HepG2 (cell line): ENCODE measurements around the gene NOTUM. TPM values are rescaled to one million over a fixed set of nuclear protein-coding genes. Genes with fewer than 3 reads are reported as not detected.

Source experiments
- CAMTA2 ChIP-seq: sonication (generic); formaldehyde crosslinking; IDR thresholded peaks from 2 replicates; pipeline ENCODE4 v1.4.0; 2020; ENCODE audit warnings: mild to moderate bottlenecking, missing genetic modification reagents, borderline replicate concordance
- CENPT ChIP-seq: sonication (generic); formaldehyde crosslinking; IDR thresholded peaks from 2 replicates; pipeline ENCODE4 v1.8.0; 2022; ENCODE audit warnings: low read depth, mild to moderate bottlenecking, moderate library complexity, missing genetic modification reagents
- ERF ChIP-seq: IDR thresholded peaks from 2 replicates; pipeline ENCODE4 v1.6.1; 2018; ENCODE audit warnings: missing biosample characterization, missing genetic modification reagents
- KAT7 ChIP-seq: IDR thresholded peaks from 2 replicates; pipeline ENCODE4 v1.6.1; 2018; ENCODE audit warnings: borderline replicate concordance, missing compliant biosample characterization
- NBN ChIP-seq: fragments of 450-650 bp; conservative IDR thresholded peaks from 2 replicates; pipeline ENCODE4 v1.6.1; 2017
- RAD51 ChIP-seq: fragments of 450-650 bp; IDR thresholded peaks from 2 replicates; pipeline ENCODE4 v1.6.1; 2016; ENCODE audit warnings: borderline replicate concordance
- SALL2 ChIP-seq: sonication (generic); formaldehyde crosslinking; IDR thresholded peaks from 2 replicates; pipeline ENCODE4 v1.8.1; 2023; ENCODE audit warnings: mild to moderate bottlenecking, missing genetic modification reagents, inconsistent platforms
- SETDB1 ChIP-seq: sonication (generic); formaldehyde crosslinking; IDR thresholded peaks from 2 replicates; pipeline ENCODE4 v1.5.1; 2020; ENCODE audit warnings: missing genetic modification reagents, mild to moderate bottlenecking, borderline replicate concordance
- SNAI1 ChIP-seq: sonication (generic); formaldehyde crosslinking; IDR thresholded peaks from 2 replicates; pipeline ENCODE4 v1.5.0; 2020; ENCODE audit warnings: mild to moderate bottlenecking, missing genetic modification reagents, borderline replicate concordance
- SSRP1 ChIP-seq: IDR thresholded peaks from 2 replicates; pipeline ENCODE4 v1.6.1; 2016; ENCODE audit warnings: control low read depth
- TFAP4 ChIP-seq: sonication (generic); IDR thresholded peaks from 2 replicates; pipeline ENCODE4 v1.6.1; 2016; ENCODE audit warnings: low read depth, borderline replicate concordance
- TMF1 ChIP-seq: sonication (generic); formaldehyde crosslinking; IDR thresholded peaks from 2 replicates; pipeline ENCODE4 v1.8.1; 2022; ENCODE audit warnings: low read depth, missing genetic modification reagents
- WIZ ChIP-seq: sonication (generic); formaldehyde crosslinking; IDR thresholded peaks from 2 replicates; pipeline ENCODE4 v1.5.1; 2020; ENCODE audit warnings: mild to moderate bottlenecking, missing genetic modification reagents
- ZBTB7B ChIP-seq: sonication (generic); formaldehyde crosslinking; IDR thresholded peaks from 2 replicates; pipeline ENCODE4 v1.4.0; 2020; ENCODE audit warnings: missing genetic modification reagents
- ZMYM4 ChIP-seq: sonication (generic); formaldehyde crosslinking; IDR thresholded peaks from 2 replicates; pipeline ENCODE4 v1.8.1; 2023; ENCODE audit warnings: mild to moderate bottlenecking, missing genetic modification reagents
- ZNF124 ChIP-seq: sonication (generic); formaldehyde crosslinking; IDR thresholded peaks from 2 replicates; pipeline ENCODE4 v1.4.0; 2020; ENCODE audit warnings: missing genetic modification reagents
- ZNF263 ChIP-seq: sonication (generic); formaldehyde crosslinking; IDR thresholded peaks from 2 replicates; pipeline ENCODE4 v1.4.0; 2020; ENCODE audit warnings: missing genetic modification reagents
- ZNF30 ChIP-seq: sonication (generic); formaldehyde crosslinking; IDR thresholded peaks from 2 replicates; pipeline ENCODE4 v1.5.0; 2020; ENCODE audit warnings: mild to moderate bottlenecking, missing genetic modification reagents
- ZNF430 ChIP-seq: sonication (generic); formaldehyde crosslinking; IDR thresholded peaks from 2 replicates; pipeline ENCODE4 v1.9.0; 2021; ENCODE audit warnings: mild to moderate bottlenecking, missing genetic modification reagents
- ZNF547 ChIP-seq: sonication (generic); formaldehyde crosslinking; IDR thresholded peaks from 2 replicates; pipeline ENCODE4 v1.5.1; 2020; ENCODE audit warnings: mild to moderate bottlenecking, missing genetic modification reagents
- ZNF607 ChIP-seq: sonication (generic); formaldehyde crosslinking; IDR thresholded peaks from 2 replicates; pipeline ENCODE4 v1.5.1; 2020; ENCODE audit warnings: missing genetic modification reagents, mild to moderate bottlenecking, borderline replicate concordance
- ZNF629 ChIP-seq: sonication (generic); formaldehyde crosslinking; conservative IDR thresholded peaks from 2 replicates; pipeline ENCODE4 v1.5.0; 2020; ENCODE audit warnings: missing genetic modification reagents
- ZNF713 ChIP-seq: sonication (generic); formaldehyde crosslinking; IDR thresholded peaks from 2 replicates; pipeline ENCODE4 v1.4.0; 2020; ENCODE audit warnings: mild to moderate bottlenecking, missing genetic modification reagents
- ZNF816 ChIP-seq: sonication (generic); formaldehyde crosslinking; IDR thresholded peaks from 2 replicates; pipeline ENCODE4 v1.8.0; 2022; ENCODE audit warnings: missing genetic modification reagents, mild to moderate bottlenecking, borderline replicate concordance
- ZNF839 ChIP-seq: sonication (generic); formaldehyde crosslinking; IDR thresholded peaks from 2 replicates; pipeline ENCODE4 v1.4.0; 2020; ENCODE audit warnings: missing genetic modification reagents, mild to moderate bottlenecking, borderline replicate concordance
- ZNF850 ChIP-seq: sonication (generic); formaldehyde crosslinking; conservative IDR thresholded peaks from 2 replicates; pipeline ENCODE4 v1.9.0; 2021; ENCODE audit warnings: mild to moderate bottlenecking, missing genetic modification reagents
- ZSCAN31 ChIP-seq: sonication (generic); formaldehyde crosslinking; IDR thresholded peaks from 2 replicates; pipeline ENCODE4 v1.5.0; 2020; ENCODE audit warnings: low read depth, mild to moderate bottlenecking, missing genetic modification reagents
- polyA plus RNA-seq, 8 experiments: library from polyadenylated mRNA; depleted of rRNA in 3 of 8; stranded (reverse) in 7 of 8; unstranded in 1 of 8; fragments of >200 nt; fragmentation: Illumina TruSeq in 4 of 8; extraction: Trizol in 4 of 8; gene quantifications; 2 replicates each; pipeline versions ENCODE4 v1.2.1 to v1.2.3, GENCODE V29; 2011 to 2016; ENCODE audit warnings: low read depth in 4 of 8, missing spikeins in 1 of 8, mixed read lengths in 1 of 8; ENCODE audit not compliant: insufficient read depth in 1 of 8
- total RNA-seq, 5 experiments: library from RNA; depleted of rRNA; stranded (reverse); fragments of >200 nt; fragmentation: Illumina TruSeq; extraction: Trizol; gene quantifications; 2 replicates each; pipeline ENCODE4 v1.2.3, GENCODE V29; 2016; ENCODE audit warnings: low read depth in 1 of 5
- TF ChIP-seq, protein P1 (sequence below): sonication (generic); formaldehyde crosslinking; IDR thresholded peaks from 2 replicates; pipeline ENCODE4 v1.5.0; 2020; ENCODE audit warnings: mild to moderate bottlenecking, missing genetic modification reagents
- TF ChIP-seq, protein P2 (sequence below): sonication (generic); formaldehyde crosslinking; IDR thresholded peaks from 2 replicates; pipeline ENCODE4 v1.8.0; 2022; ENCODE audit warnings: missing genetic modification reagents, low read depth, mild to moderate bottlenecking, borderline replicate concordance

Gene NOTUM
- total and polyA plus RNA-seq, 2 of the 13 experiments (the other 11 are each of a cell fraction or from before 2014, with no cell fraction given): 150 to 160 TPM

- no peak for TF ChIP-seq SNAI1 (CRISPR knock-in tag)
- TF ChIP-seq CENPT (CRISPR knock-in tag): no peak
- TF ChIP-seq ZNF839 (CRISPR knock-in tag): peak; percentile 77; the same call in 1 of the 2 replicates
- TF ChIP-seq NBN: no peak
- TF ChIP-seq TMF1: no peak
- peak; percentile 72; the same call in 1 of the 2 replicates for TF ChIP-seq KAT7 (CRISPR knock-in tag)
- TF ChIP-seq ZNF629 (CRISPR knock-in tag): peak; percentile 36; the same call in 1 of the 2 replicates
- TF ChIP-seq ZNF816 (CRISPR knock-in tag): 0 out of 2 replicates have a peak, but pooled peaks have one; percentile 47
- TF ChIP-seq WIZ (CRISPR knock-in tag): no peak
- peak; percentile 98 for TF ChIP-seq SALL2
- peak; percentile 76 for TF ChIP-seq SSRP1
- TF ChIP-seq RAD51: peak; percentile 97
- TF ChIP-seq, protein P1, sequence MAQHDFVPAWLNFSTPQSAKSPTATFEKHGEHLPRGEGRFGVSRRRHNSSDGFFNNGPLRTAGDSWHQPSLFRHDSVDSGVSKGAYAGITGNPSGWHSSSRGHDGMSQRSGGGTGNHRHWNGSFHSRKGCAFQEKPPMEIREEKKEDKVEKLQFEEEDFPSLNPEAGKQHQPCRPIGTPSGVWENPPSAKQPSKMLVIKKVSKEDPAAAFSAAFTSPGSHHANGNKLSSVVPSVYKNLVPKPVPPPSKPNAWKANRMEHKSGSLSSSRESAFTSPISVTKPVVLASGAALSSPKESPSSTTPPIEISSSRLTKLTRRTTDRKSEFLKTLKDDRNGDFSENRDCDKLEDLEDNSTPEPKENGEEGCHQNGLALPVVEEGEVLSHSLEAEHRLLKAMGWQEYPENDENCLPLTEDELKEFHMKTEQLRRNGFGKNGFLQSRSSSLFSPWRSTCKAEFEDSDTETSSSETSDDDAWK (CRISPR knock-in tag): no peak
- TF ChIP-seq SETDB1 (CRISPR knock-in tag): no peak
- TF ChIP-seq ZSCAN31 (CRISPR knock-in tag): peak; percentile 96
- TF ChIP-seq ERF (CRISPR knock-in tag): peak; percentile 56
- no peak for TF ChIP-seq ZNF850 (CRISPR knock-in tag)
- TF ChIP-seq ZMYM4 (CRISPR knock-in tag): peak; percentile 46; the same call in 1 of the 2 replicates
- peak; percentile 27; the same call in 1 of the 2 replicates for TF ChIP-seq ZNF124 (CRISPR knock-in tag)
- TF ChIP-seq CAMTA2 (CRISPR knock-in tag): peak; percentile 91; the same call in 1 of the 2 replicates
- no peak for TF ChIP-seq ZNF30 (CRISPR knock-in tag)
- 0 out of 2 replicates have a peak, but pooled peaks have one; percentile 81 for TF ChIP-seq ZNF547 (CRISPR knock-in tag)
- TF ChIP-seq ZBTB7B: peak; percentile 89
- TF ChIP-seq ZNF263 (CRISPR knock-in tag): peak; percentile 62
- peak; percentile 65; the same call in 1 of the 2 replicates for TF ChIP-seq TFAP4
- TF ChIP-seq, protein P2, sequence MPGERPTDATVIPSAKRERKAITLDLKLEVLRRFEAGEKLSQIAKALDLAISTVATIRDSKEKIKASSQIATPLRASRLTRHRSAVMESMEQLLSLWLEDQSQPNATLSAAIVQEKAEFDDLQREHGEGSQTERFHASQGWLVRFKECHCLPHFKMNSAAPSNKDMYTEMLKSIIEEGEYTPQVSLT: no peak
- TF ChIP-seq ZNF713 (CRISPR knock-in tag): no peak; the same call in 1 of the 2 replicates
- no peak; the same call in 1 of the 2 replicates for TF ChIP-seq ZNF430 (CRISPR knock-in tag)
- no peak; the same call in 1 of the 2 replicates for TF ChIP-seq ZNF607 (CRISPR knock-in tag)
These were observed 33.1 kb downstream of the NOTUM start, which contains the start of gene MAFG (continued) for GRCh38 chr17:81927653-81928543.
